PC-3 (cell line): Measurements from ENCODE around the gene EPB41L1. TPM values are rescaled to one million over a fixed set of nuclear protein-coding genes. Genes with fewer than 3 reads are reported as not detected.

Experiments used
- ATAC-seq: fragments of 200-7000 bp; cut with Tn5 transposase; 2 replicates; pipeline ENCODE4 v1.9.1; 2020; ENCODE audit warnings: mild to moderate bottlenecking, moderate library complexity
- BruUV-seq: library from RNA; stranded (reverse); fragments of 400-500 nt; replicated peaks from 2 replicates; lab custom pipeline; 2021; lab: Mats Ljungman, UMichigan
- CTCF ChIA-PET: fragments of 300-600 bp; sonication (Branson Sonifier 250); formaldehyde crosslinking; loops from one replicate; lab custom pipeline; 2022; ENCODE audit warnings: antibody characterized with exemption; lab: Charles Lee
- POLR2A ChIA-PET: fragments of 300-600 bp; sonication (Branson Sonifier 250); formaldehyde crosslinking; loops from one replicate; lab custom pipeline; 2022; ENCODE audit warnings: antibody characterized with exemption; ENCODE audit not compliant: unreplicated experiment; lab: Charles Lee
- DNase-seq: peaks from one replicate; pipeline ENCODE4 v3.0.0-alpha.2; 2015
- H2AFZ ChIP-seq: fragments of 300-600 bp; sonication (generic); 2 replicates; pipeline ENCODE4 v1.6.0; 2016; ENCODE audit warnings: antibody characterized with exemption, low read length
- H3F3A ChIP-seq: fragments of 300-600 bp; sonication (generic); one replicate; pipeline ENCODE4 v1.6.0; 2017; ENCODE audit warnings: antibody characterized with exemption, low read length, control low read depth, mild to moderate bottlenecking; ENCODE audit not compliant: unreplicated experiment
- H3K27ac ChIP-seq: fragments of 300-600 bp; sonication (generic); 2 replicates; pipeline ENCODE4 v1.5.1; 2016; ENCODE audit warnings: mild to moderate bottlenecking, low read length
- H3K27me3 ChIP-seq: fragments of 300-600 bp; sonication (generic); 2 replicates; pipeline ENCODE4 v1.6.1; 2016; ENCODE audit warnings: low read length, mixed read lengths
- H3K36me3 ChIP-seq: fragments of 300-600 bp; sonication (generic); 2 replicates; pipeline ENCODE4 v1.6.1; 2016; ENCODE audit warnings: low read depth, mixed run types, low read length, mixed read lengths
- H3K4me1 ChIP-seq: fragments of 300-600 bp; sonication (generic); 2 replicates; pipeline ENCODE4 v1.5.1; 2016; ENCODE audit warnings: low read length; ENCODE audit not compliant: insufficient read depth
- H3K4me2 ChIP-seq: fragments of 300-600 bp; sonication (generic); 2 replicates; pipeline ENCODE4 v1.6.0; 2016; ENCODE audit warnings: low read length
- H3K4me3 ChIP-seq: fragments of 300-600 bp; sonication (generic); 2 replicates; pipeline ENCODE4 v1.5.1; 2016; ENCODE audit warnings: mild to moderate bottlenecking, low read length, mixed read lengths
- H3K79me2 ChIP-seq: fragments of 300-600 bp; sonication (generic); 2 replicates; pipeline ENCODE4 v1.6.1; 2017; ENCODE audit warnings: low read length, mixed read lengths
- H3K9ac ChIP-seq: fragments of 300-600 bp; sonication (generic); 2 replicates; pipeline ENCODE4 v1.6.0; 2016; ENCODE audit warnings: mild to moderate bottlenecking, low read length
- H3K9me2 ChIP-seq: fragments of 300-600 bp; sonication (generic); replicated peaks from 2 replicates; pipeline ENCODE4 v1.6.1; 2016; ENCODE audit warnings: mixed run types, low read length, mixed read lengths
- H3K9me3 ChIP-seq: fragments of 300-600 bp; sonication (generic); 2 replicates; pipeline ENCODE4 v1.6.1; 2016; ENCODE audit warnings: low read length, mixed read lengths
- H4K20me1 ChIP-seq: fragments of 300-600 bp; sonication (generic); 2 replicates; pipeline ENCODE4 v1.6.1; 2016; ENCODE audit warnings: low read length, mixed read lengths
- EZH2 ChIP-seq: fragments of 300-600 bp; sonication (generic); IDR thresholded peaks from one replicate; pipeline ENCODE4 v1.6.1; 2017; ENCODE audit warnings: antibody characterized with exemption, mild to moderate bottlenecking, low read length; ENCODE audit not compliant: unreplicated experiment
- EZH2phosphoT487 ChIP-seq: fragments of 300-600 bp; sonication (generic); IDR thresholded peaks from 2 replicates; pipeline ENCODE4 v1.6.1; 2018; ENCODE audit warnings: mild to moderate bottlenecking, antibody characterized with exemption, low read length, borderline replicate concordance
- intact Hi-C: fragments of 100-400 bp; cut with micrococcal nuclease; formaldehyde crosslinking; loops from 2 replicates; pipeline ENCODE4 v1.9.0; 2023
- total RNA-seq: library from RNA; depleted of rRNA; stranded (reverse); fragments of >200 nt; gene quantifications from 2 replicates; pipeline ENCODE4 v1.2.3, GENCODE V29; 2014
- TF ChIP-seq, protein P1 (sequence below): fragments of 300-600 bp; sonication (generic); conservative IDR thresholded peaks from 2 replicates; pipeline ENCODE4 v1.5.1; 2017; ENCODE audit warnings: antibody characterized with exemption, low read depth, mild to moderate bottlenecking, low read length

EPB41L1 gene
- total RNA-seq, 1 experiment from 2014 or later: 48.2 TPM

DNA sequence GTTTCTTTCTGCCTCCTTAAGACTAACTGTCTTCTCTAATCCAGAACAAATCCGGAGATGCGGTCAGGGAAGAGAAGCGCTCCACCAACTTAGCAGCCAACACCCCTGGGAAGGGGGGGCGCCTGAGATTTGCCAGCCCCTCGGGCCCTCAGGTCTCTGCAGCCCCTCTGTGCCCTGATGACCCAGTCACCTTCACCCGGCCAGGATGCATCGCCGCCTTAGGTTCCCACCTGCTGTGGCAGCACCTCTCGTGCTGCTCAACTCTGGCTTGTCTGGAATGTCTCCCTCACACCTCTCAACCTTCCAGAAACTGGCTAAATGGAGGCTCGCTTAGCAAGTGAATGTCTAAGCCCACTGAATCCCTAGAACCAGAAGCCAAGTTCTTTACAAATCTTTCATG lies 53.7 kb downstream of the EPB41L1 start:
- Histone ChIP-seq H3K79me2 (no peaks in the 10 kb centered on the region), H3K4me1 (no peaks in the 10 kb centered on the region), H3K9me3 (no peaks in the 10 kb centered on the region), H3K27me3 (no peaks in the 10 kb centered on the region), H2AFZ (no peak overlapping the region), H3K9ac (no peak overlapping the region), H3F3A (no peaks in the 10 kb centered on the region), H3K4me2 (no peak overlapping the region), H3K4me3 (no peak overlapping the region), H4K20me1 (no peaks in the 10 kb centered on the region), H3K36me3 (no peaks in the 10 kb centered on the region), H3K27ac (no peak overlapping the region), H3K9me2 (no peaks in the 10 kb centered on the region)
- TF ChIP-seq EZH2phosphoT487: no peak
- TF ChIP-seq, protein P1, sequence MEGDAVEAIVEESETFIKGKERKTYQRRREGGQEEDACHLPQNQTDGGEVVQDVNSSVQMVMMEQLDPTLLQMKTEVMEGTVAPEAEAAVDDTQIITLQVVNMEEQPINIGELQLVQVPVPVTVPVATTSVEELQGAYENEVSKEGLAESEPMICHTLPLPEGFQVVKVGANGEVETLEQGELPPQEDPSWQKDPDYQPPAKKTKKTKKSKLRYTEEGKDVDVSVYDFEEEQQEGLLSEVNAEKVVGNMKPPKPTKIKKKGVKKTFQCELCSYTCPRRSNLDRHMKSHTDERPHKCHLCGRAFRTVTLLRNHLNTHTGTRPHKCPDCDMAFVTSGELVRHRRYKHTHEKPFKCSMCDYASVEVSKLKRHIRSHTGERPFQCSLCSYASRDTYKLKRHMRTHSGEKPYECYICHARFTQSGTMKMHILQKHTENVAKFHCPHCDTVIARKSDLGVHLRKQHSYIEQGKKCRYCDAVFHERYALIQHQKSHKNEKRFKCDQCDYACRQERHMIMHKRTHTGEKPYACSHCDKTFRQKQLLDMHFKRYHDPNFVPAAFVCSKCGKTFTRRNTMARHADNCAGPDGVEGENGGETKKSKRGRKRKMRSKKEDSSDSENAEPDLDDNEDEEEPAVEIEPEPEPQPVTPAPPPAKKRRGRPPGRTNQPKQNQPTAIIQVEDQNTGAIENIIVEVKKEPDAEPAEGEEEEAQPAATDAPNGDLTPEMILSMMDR: no peak
- no peak for TF ChIP-seq EZH2
- CTCF ChIA-PET: no interaction called here
- BruUV-seq: no TSS peak
- POLR2A ChIA-PET: no interaction called here
- DNase-seq (no peak), ATAC-seq (no peak)
- intact Hi-C loops: no loop called here

DNA sequence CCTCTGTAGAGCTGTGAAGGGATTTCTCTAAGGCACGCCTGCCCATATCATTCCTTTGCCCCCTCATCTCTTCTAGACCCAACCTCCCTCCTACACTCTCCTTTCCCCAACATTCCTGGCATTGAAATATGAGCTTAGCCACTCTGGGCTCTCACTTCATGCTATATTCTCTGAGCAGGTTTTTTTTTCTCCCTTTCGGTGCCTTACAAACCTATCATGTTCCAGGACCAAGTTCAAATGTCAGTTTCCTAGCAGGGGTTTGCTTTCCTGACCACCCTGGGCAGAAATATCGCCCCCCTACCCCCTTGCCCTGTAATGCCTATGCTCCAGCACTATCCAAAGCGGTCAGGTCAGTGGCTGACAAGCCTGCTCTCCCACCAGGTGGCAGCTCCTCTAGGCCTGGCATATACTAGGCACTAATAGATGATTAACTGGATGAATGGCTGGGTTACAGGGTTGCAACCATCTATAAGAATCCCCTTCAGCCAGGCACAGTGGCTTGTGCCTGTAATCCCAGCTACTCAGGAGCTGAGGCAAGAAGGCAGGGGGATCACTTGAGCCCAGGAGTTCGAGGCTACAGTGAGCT lies 56.0 kb downstream of the EPB41L1 start:
- H3K4me2 ChIP-seq: no peak overlapping the region
- H3K4me3 ChIP-seq: no peak overlapping the region
- H3F3A ChIP-seq: no peaks in the 10 kb centered on the region
- BruUV-seq: no TSS peak
- no peaks in the 10 kb centered on the region for H3K9me2 ChIP-seq
- no peaks in the 10 kb centered on the region for H3K9me3 ChIP-seq
- ATAC-seq (no peak), DNase-seq (no peak)
- no peaks in the 10 kb centered on the region for H3K36me3 ChIP-seq
- ChIA-PET POLR2A (no interaction called here), CTCF (interaction anchor here (1.0 kb wide), 1 partner anchor 8 kb away, joined by 3 read pairs; no protein-coding TSS in a partner anchor)
- no peak overlapping the region for H3K27ac ChIP-seq
- no peaks in the 10 kb centered on the region for H3K4me1 ChIP-seq
- no peaks in the 10 kb centered on the region for H4K20me1 ChIP-seq
- no peaks in the 10 kb centered on the region for H3K27me3 ChIP-seq
- H2AFZ ChIP-seq: no peak overlapping the region
- no peak for TF ChIP-seq EZH2
- TF ChIP-seq EZH2phosphoT487: no peak
- TF ChIP-seq, protein P1: no peak
- H3K9ac ChIP-seq: no peak overlapping the region
- H3K79me2 ChIP-seq: no peaks in the 10 kb centered on the region
- intact Hi-C loops: no loop called here

DNA sequence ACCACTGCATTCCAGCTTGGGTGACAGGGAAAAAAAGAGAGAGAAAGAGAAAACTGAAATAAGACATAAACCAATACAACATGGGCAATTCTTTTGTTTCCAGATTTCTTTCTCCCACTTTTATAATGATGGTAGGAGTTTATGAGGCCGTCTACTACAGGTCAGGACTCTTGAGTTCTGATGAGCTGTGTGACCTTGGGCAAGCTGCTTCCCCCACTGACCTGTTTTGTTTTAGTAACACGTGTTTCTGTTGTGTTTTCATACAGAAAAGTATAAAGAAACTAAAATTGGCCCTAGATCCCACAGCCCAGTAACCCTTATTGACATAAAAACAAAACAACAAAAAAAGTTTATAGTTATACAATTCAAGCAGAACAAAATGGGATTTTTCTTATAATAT lies 58.8 kb downstream of the EPB41L1 start:
- DNase-seq: no peak
- Histone ChIP-seq H3K4me3 (no peak overlapping the region), H3K36me3 (no peaks in the 10 kb centered on the region), H3K9me3 (no peaks in the 10 kb centered on the region), H3K4me1 (no peaks in the 10 kb centered on the region), H3F3A (no peaks in the 10 kb centered on the region), H3K9me2 (no peaks in the 10 kb centered on the region), H3K27ac (no peak overlapping the region), H3K79me2 (no peaks in the 10 kb centered on the region), H3K27me3 (no peaks in the 10 kb centered on the region), H3K4me2 (no peak overlapping the region), H2AFZ (no peak overlapping the region), H4K20me1 (no peaks in the 10 kb centered on the region), H3K9ac (no peak overlapping the region)
- ChIA-PET POLR2A (no interaction called here), CTCF (interaction anchor here (0.8 to 1.5 kb wide), 2 partner anchors 11 to 226 kb away, joined by 3 to 8 read pairs; no protein-coding TSS in a partner anchor)
- intact Hi-C loops: no loop called here
- no peak for ATAC-seq
- TF ChIP-seq EZH2: no peak
- TF ChIP-seq, protein P1: no peak
- no peak for TF ChIP-seq EZH2phosphoT487
- BruUV-seq: no TSS peak
